Epithelial cell of proximal tubule (primary cell): Measurements from ENCODE around the gene MLST8. TPM values are rescaled to one million over a fixed set of nuclear protein-coding genes. Genes with fewer than 3 reads are reported as not detected.

Experiments used
- DNase-seq: peaks from one replicate; pipeline ENCODE4 v3.0.0-alpha.2; 2011; ENCODE audit warnings: low read depth
- H3K4me3 ChIP-seq: 2 replicates; pipeline ENCODE4 v1.5.1; 2011; ENCODE audit warnings: low read depth, mild to moderate bottlenecking, low read length
- CTCF ChIP-seq: conservative IDR thresholded peaks from 2 replicates; pipeline ENCODE4 v1.5.1; 2012; ENCODE audit warnings: low read depth, mild to moderate bottlenecking, low read length
- total RNA-seq: library from RNA; depleted of rRNA; stranded (reverse); fragments of >200 nt; gene quantifications from 2 replicates; pipeline ENCODE4 v1.2.3, GENCODE V29; 2015

The MLST8 gene
- total RNA-seq, 1 donor from 2014 or later, result 98.2 TPM

DNA sequence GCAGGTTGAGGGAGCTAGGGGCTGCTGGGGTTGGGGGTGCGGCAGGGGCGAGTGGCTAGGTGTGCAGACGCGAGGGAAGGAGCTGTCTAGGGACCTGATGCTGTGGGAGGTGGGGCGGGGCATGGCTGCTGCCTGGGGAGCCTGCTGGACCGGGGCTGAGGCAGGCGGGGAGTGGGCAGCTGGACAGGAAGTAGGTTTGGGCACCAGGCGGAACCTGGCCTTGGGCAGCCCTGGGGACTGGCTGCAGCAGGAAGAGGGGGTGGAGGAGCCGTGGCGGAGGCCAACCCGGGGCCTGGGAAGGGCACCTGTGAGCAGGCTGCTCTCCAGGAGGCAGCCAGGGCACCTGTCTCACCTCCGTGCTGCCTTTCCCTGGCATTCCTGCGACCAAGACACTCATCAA lies 25.1 kb downstream of the MLST8 start:
- DNase-seq, result no peak
- H3K4me3 ChIP-seq, result no peak overlapping the region
- TF ChIP-seq CTCF, result no peak

DNA sequence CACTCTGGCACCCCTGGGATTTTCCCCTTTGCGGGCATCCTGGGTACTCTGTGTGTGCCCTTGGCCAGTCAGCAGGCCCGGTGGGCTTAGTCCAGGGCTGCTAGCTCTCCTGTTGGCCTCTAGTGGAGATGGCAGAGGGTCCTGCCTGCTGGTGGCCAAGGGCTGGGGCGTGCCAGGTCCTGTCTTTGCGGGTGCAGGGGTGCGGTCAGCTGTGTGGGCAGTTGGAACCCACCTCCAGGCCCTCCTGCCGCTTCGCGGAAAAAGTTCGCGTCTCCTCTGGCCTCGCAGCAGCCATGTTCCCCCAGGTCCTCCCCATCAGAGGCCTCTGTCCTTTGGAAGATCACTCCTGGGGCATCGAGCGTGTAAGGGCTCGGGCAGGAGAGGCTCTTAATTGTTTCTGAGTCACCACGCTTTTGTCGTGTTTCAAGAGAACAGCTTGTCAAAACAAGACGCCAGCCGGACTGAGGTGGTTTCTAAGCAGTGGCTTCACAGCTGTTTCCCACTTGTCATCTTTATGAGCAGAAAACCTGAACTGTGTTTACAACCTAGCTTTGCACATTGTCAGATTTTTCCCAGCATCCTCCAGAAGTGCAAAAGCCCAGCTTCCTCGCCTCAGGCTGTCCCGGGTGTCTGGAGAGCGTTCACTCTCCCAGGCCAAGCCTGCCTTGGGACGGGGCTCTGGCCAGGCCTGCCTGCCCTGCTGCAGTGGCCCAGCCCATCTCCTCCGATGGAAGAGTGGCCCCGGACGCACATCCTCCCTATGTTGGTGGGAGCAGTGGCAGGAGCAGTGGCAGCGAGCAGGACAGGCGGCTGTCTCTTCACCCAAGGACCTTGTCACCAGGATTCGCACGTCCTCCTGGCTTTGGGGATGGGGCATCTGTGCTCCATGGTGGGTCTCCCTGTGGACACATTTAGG lies 26.0 kb downstream of the MLST8 start:
- H3K4me3 ChIP-seq, result no peak overlapping the region
- no peak for TF ChIP-seq CTCF
- DNase-seq, result no peak

- no peak for DNase-seq
- TF ChIP-seq CTCF, result no peak
- no peak overlapping the region for H3K4me3 ChIP-seq
These were observed 27.1 kb downstream of the MLST8 start for GRCh38 chr16:2232094-2232990.

DNA sequence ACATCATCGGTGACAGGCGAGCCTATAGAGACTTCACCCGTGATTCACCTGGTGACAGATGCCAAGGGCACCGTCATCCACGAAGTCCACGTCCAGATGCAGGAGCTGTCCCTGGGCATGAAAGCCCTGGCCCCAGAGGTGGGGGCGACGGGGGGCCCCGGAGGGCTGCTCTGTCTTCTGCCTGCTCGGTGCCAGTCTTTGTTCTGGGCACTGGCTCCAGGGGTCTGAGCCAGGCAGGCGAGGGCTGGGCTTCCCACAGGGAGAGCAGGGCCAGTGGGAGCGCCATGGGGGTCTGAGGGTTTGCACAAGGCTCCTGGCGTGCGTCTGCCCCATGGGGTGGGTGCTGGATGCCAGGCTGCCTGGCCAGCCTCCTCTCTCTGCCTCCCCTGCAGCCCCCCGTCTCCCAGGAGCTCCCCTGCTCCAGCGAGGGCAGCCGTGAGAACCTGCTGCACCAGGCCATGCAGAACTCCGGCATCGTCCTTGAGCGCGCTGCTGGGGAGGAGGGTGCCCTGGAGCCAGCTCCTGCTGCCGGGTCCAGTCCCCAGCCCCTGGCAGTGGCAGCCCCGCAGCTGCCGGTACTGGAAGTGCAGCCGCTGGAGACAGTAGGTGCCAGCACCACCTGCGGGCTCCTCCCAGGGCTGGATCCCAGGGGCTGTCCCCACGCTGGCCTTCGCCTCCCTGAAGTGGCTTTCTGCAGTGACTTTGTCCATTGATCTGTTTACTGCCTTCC lies 28.0 kb downstream of the MLST8 start:
- H3K4me3 ChIP-seq, result no peak overlapping the region
- TF ChIP-seq CTCF, result no peak
- no peak for DNase-seq

- no peak overlapping the region for H3K4me3 ChIP-seq
- no peak for TF ChIP-seq CTCF
- DNase-seq, result no peak
These were observed 28.9 kb downstream of the MLST8 start for GRCh38 chr16:2233872-2234812.

GRCh38 chr16:2234813-2235170 lies 29.5 kb downstream of the MLST8 start:
- no peak for DNase-seq
- TF ChIP-seq CTCF, result no peak

More at GRCh38 chr16:2234813-2235170, 29.5 kb downstream of the MLST8 start:
- no peak overlapping the region for H3K4me3 ChIP-seq
